Tibial artery (tissue), 4 donors: ENCODE results near the gene NTM.

Experiments
- DNase-seq, 2 donors: peaks; one replicate each; pipeline ENCODE4 v3.0.0-alpha.2; 2019
- H3K27ac ChIP-seq, 2 donors: fragments of 200-600 bp; sonication (generic) in 1 of 2; 1 replicate in 1 of 2; 2 replicates in 1 of 2; pipeline ENCODE4 v1.5.1; 2018 to 2019; ENCODE audit warnings: mild to moderate bottlenecking in 1 of 2
- H3K27me3 ChIP-seq, 2 donors: fragments of 200-600 bp; sonication (generic) in 1 of 2; one replicate each; pipeline versions ENCODE4 v1.5.1 to v1.6.0; 2016 to 2019
- H3K36me3 ChIP-seq, 3 donors: fragments of 200-600 bp; sonication (generic) in 2 of 3; one replicate each; pipeline ENCODE4 v1.5.1; 2016 to 2019; ENCODE audit warnings: mild to moderate bottlenecking in 2 of 3
- H3K4me1 ChIP-seq, 4 donors: fragments of 200-600 bp; sonication (generic) in 2 of 4; 1 replicate in 3 of 4; 2 replicates in 1 of 4; pipeline ENCODE4 v1.5.1; 2016 to 2019
- H3K4me3 ChIP-seq, 2 donors: fragments of 200-600 bp; sonication (generic) in 1 of 2; 1 replicate in 1 of 2; 2 replicates in 1 of 2; pipeline ENCODE4 v1.5.1; 2018 to 2019; ENCODE audit warnings: mild to moderate bottlenecking in 2 of 2
- H3K9me3 ChIP-seq, 3 donors: fragments of 200-600 bp; sonication (generic) in 1 of 3; one replicate each; pipeline ENCODE4 v1.5.1; 2016 to 2019
- CTCF ChIP-seq, 2 experiments: fragments of 200-600 bp in 1 of 2; fragments of 450-650 bp in 1 of 2; IDR thresholded peaks; one replicate each; pipeline ENCODE4 v1.5.1; 2017 to 2019; ENCODE audit warnings: antibody characterized with exemption in 2 of 2, mild to moderate bottlenecking in 1 of 2, moderate library complexity in 1 of 2
- intact Hi-C: fragments of 100-400 bp; cut with DNase I; formaldehyde crosslinking; loops from one replicate; pipeline ENCODE4 v1.15.0; 2023; ENCODE audit warnings: low total_unique reads

Gene NTM

GRCh38 chr11:131874070-131874469, 503.7 kb downstream of the NTM start:
- intact Hi-C loops: no loop called here
- TF ChIP-seq CTCF (IDR thresholded peaks at IDR 0.05): no peak
- H3K27me3 ChIP-seq: no peaks in the 10 kb centered on the region
- no peaks in the 10 kb centered on the region for H3K9me3 ChIP-seq
- H3K4me3 ChIP-seq: no peak overlapping the region
- no peaks in the 10 kb centered on the region for H3K36me3 ChIP-seq
- no peaks in the 10 kb centered on the region for H3K4me1 ChIP-seq
- H3K27ac ChIP-seq: no peak overlapping the region
- DNase-seq: no peak

- intact Hi-C loops: no loop called here
- Histone ChIP-seq H3K27me3 (no peaks in the 10 kb centered on the region), H3K27ac (no peak overlapping the region), H3K9me3 (no peaks in the 10 kb centered on the region), H3K4me3 (no peak overlapping the region), H3K4me1 (no peaks in the 10 kb centered on the region), H3K36me3 (no peaks in the 10 kb centered on the region)
- DNase-seq: no peak
- TF ChIP-seq CTCF (IDR thresholded peaks at IDR 0.05): no peak
Measured at GRCh38 chr11:131875611-131876010, 505.2 kb downstream of the NTM start.

- DNase-seq: no peak
- no peaks in the 10 kb centered on the region for H3K27me3 ChIP-seq
- H3K4me1 ChIP-seq: no peaks in the 10 kb centered on the region
- H3K4me3 ChIP-seq: no peak overlapping the region
- no peaks in the 10 kb centered on the region for H3K9me3 ChIP-seq
- no peak for TF ChIP-seq CTCF (IDR thresholded peaks at IDR 0.05)
- intact Hi-C loops: no loop called here
- no peaks in the 10 kb centered on the region for H3K36me3 ChIP-seq
- no peak overlapping the region for H3K27ac ChIP-seq
Measured at GRCh38 chr11:131877246-131877942, 507.0 kb downstream of the NTM start.

GRCh38 chr11:131880316-131880715, 509.9 kb downstream of the NTM start:
- Histone ChIP-seq H3K36me3 (no peaks in the 10 kb centered on the region), H3K9me3 (no peaks in the 10 kb centered on the region), H3K27ac (no peak overlapping the region), H3K4me3 (no peak overlapping the region), H3K27me3 (no peaks in the 10 kb centered on the region), H3K4me1 (no peaks in the 10 kb centered on the region)
- DNase-seq: no peak
- intact Hi-C loops: no loop called here
- TF ChIP-seq CTCF (IDR thresholded peaks at IDR 0.05): no peak

GRCh38 chr11:131880976-131881375, 510.6 kb downstream of the NTM start:
- no peak overlapping the region for H3K27ac ChIP-seq
- no peak for DNase-seq
- no peaks in the 10 kb centered on the region for H3K4me1 ChIP-seq
- H3K36me3 ChIP-seq: no peaks in the 10 kb centered on the region
- no peaks in the 10 kb centered on the region for H3K9me3 ChIP-seq
- H3K27me3 ChIP-seq: peaks cover 0 to 2% of the 10 kb centered on the region in 2 donors
- intact Hi-C loops: no loop called here
- no peak overlapping the region for H3K4me3 ChIP-seq
- TF ChIP-seq CTCF (IDR thresholded peaks at IDR 0.05): no peak

GRCh38 chr11:131883332-131883731, 512.9 kb downstream of the NTM start:
- intact Hi-C loops: no loop called here
- Histone ChIP-seq H3K9me3 (no peaks in the 10 kb centered on the region), H3K27me3 (peaks cover 0 to 2% of the 10 kb centered on the region in 2 donors), H3K4me3 (no peak overlapping the region), H3K27ac (no peak overlapping the region), H3K4me1 (no peaks in the 10 kb centered on the region), H3K36me3 (no peaks in the 10 kb centered on the region)
- no peak for TF ChIP-seq CTCF (IDR thresholded peaks at IDR 0.05)
- no peak for DNase-seq
